GM19035 (cell line): ENCODE results near the gene STOML3.

Experiments
- ATAC-seq: cut with Tn5 transposase; IDR thresholded peaks from one replicate; pipeline ENCODE4 v1.9.1; 2021; ENCODE audit not compliant: unreplicated experiment

The STOML3 gene

DNA sequence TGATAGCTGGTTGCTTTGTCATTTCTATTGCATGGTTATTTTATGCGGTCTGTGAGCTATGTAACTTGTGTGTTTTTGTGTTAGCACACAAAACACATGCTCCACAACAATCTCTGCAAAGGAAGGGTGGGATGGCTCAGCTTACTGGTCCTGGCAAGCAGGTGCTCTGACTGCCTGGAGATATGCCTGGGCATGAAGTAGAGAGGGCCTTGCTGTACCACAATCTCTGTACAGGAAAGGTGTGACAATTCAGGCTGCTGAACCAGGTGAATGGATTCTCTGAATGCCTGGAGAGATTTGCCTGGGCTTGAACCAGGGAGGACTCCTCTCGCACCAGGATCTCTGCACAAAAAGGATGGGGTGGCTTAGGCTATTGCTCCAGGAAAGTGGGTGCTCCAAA is 69.5 kb downstream of the STOML3 start:
- no peak for ATAC-seq
